ENCODE measurements around the gene HEATR3.
A peak's percentile ranks its signal among the peaks of the same experiment; 100 is the strongest.

The HEATR3 gene

GRCh38 chr16:50068550-50068949, 2.8 kb downstream of the HEATR3 start:
- no peak overlapping the region for H3K14ac ChIP-seq (ENCODE audit: low read length in 2 of 2)
- H4K8ac ChIP-seq (ENCODE audit: low read length) = no peak overlapping the region
- peaks cover 14% of the 10 kb centered on the region for H3K4me1 ChIP-seq (ENCODE audit: control insufficient read depth, insufficient read depth, low read depth, low read length)
- no peak overlapping the region for H2BK120ac ChIP-seq (ENCODE audit: low read depth, low read length)
- no peak overlapping the region for H3K4me3 ChIP-seq (ENCODE audit: insufficient read depth in 1 of 2, low read depth in 1 of 2, low read length in 2 of 2)
- H3K27me3 ChIP-seq (ENCODE audit: control insufficient read depth in 1 of 2, insufficient read depth in 1 of 2, low read length in 2 of 2) = no peaks in the 10 kb centered on the region
- H2BK15ac ChIP-seq (ENCODE audit: low read depth, poor library complexity, severe bottlenecking) = no peak overlapping the region
- H3K18ac ChIP-seq (ENCODE audit: low read depth in 1 of 2, low read length in 2 of 2) = no peak overlapping the region
- no peak overlapping the region for H2AK5ac ChIP-seq (ENCODE audit: low read length, severe bottlenecking)
- H3K36me3 ChIP-seq (ENCODE audit: control insufficient read depth in 1 of 2, insufficient read depth in 2 of 2, low read depth in 1 of 2, low read length in 2 of 2) = peaks cover 8 to 38% of the 10 kb centered on the region in 2 experiments
- peak; percentile 76 for DNase-seq
- H3K23ac ChIP-seq (ENCODE audit: low read length in 2 of 2) = no peak overlapping the region
- no peak overlapping the region for H2BK12ac ChIP-seq (ENCODE audit: low read length in 2 of 2)
- no peaks in the 10 kb centered on the region for H3K9me3 ChIP-seq (ENCODE audit: control insufficient read depth, low read length)
- no peak overlapping the region for H3K4me2 ChIP-seq (ENCODE audit: low read length, poor library complexity, severe bottlenecking)
- WGBS = 93% methylated on average over 4 of the region's 4 CpGs
- H2BK5ac ChIP-seq (ENCODE audit: low read depth, low read length, poor library complexity, severe bottlenecking) = no peak overlapping the region
- H3K79me1 ChIP-seq (replicated peaks; ENCODE audit: low read length, poor library complexity, severe bottlenecking) = peaks cover 19% of the 10 kb centered on the region
- no peak overlapping the region for H3K4ac ChIP-seq (ENCODE audit: low read depth in 1 of 2, low read length in 2 of 2)
- H2AFZ ChIP-seq (ENCODE audit: low read depth, low read length) = no peak overlapping the region
- peak overlapping the region; percentile 90 for H3K9ac ChIP-seq (ENCODE audit: low read length)
- H3K27ac ChIP-seq (ENCODE audit: low read length, poor library complexity, severe bottlenecking) = no peak overlapping the region
- no peak overlapping the region for H4K91ac ChIP-seq (ENCODE audit: low read length)

GRCh38 chr16:50069060-50069459, 3.3 kb downstream of the HEATR3 start:
- H3K79me1 ChIP-seq (replicated peaks; ENCODE audit: low read length, poor library complexity, severe bottlenecking) = peaks cover 19% of the 10 kb centered on the region
- H3K23ac ChIP-seq (ENCODE audit: low read length in 2 of 2) = no peak overlapping the region
- H2BK5ac ChIP-seq (ENCODE audit: low read depth, low read length, poor library complexity, severe bottlenecking) = no peak overlapping the region
- H3K14ac ChIP-seq (ENCODE audit: low read length in 2 of 2) = no peak overlapping the region
- H3K27me3 ChIP-seq (ENCODE audit: control insufficient read depth in 1 of 2, insufficient read depth in 1 of 2, low read length in 2 of 2) = no peaks in the 10 kb centered on the region
- H3K4ac ChIP-seq (ENCODE audit: low read depth in 1 of 2, low read length in 2 of 2) = no peak overlapping the region
- no peak overlapping the region for H2BK120ac ChIP-seq (ENCODE audit: low read depth, low read length)
- no peak overlapping the region for H4K91ac ChIP-seq (ENCODE audit: low read length)
- peaks cover 14% of the 10 kb centered on the region for H3K4me1 ChIP-seq (ENCODE audit: control insufficient read depth, insufficient read depth, low read depth, low read length)
- no peak overlapping the region for H2AK5ac ChIP-seq (ENCODE audit: low read length, severe bottlenecking)
- DNase-seq = peak; percentile 3
- peak overlapping the region; percentile 90 for H3K9ac ChIP-seq (ENCODE audit: low read length)
- H3K4me2 ChIP-seq (ENCODE audit: low read length, poor library complexity, severe bottlenecking) = no peak overlapping the region
- H3K18ac ChIP-seq (ENCODE audit: low read depth in 1 of 2, low read length in 2 of 2) = no peak overlapping the region
- H2BK12ac ChIP-seq (ENCODE audit: low read length in 2 of 2) = no peak overlapping the region
- H2BK15ac ChIP-seq (ENCODE audit: low read depth, poor library complexity, severe bottlenecking) = no peak overlapping the region
- no peak overlapping the region for H3K4me3 ChIP-seq (ENCODE audit: insufficient read depth in 1 of 2, low read depth in 1 of 2, low read length in 2 of 2)
- peaks cover 8 to 38% of the 10 kb centered on the region in 2 experiments for H3K36me3 ChIP-seq (ENCODE audit: control insufficient read depth in 1 of 2, insufficient read depth in 2 of 2, low read depth in 1 of 2, low read length in 2 of 2)
- WGBS = 100% methylated on average over 1 of the region's 1 CpG
- H3K9me3 ChIP-seq (ENCODE audit: control insufficient read depth, low read length) = no peaks in the 10 kb centered on the region
- H4K8ac ChIP-seq (ENCODE audit: low read length) = no peak overlapping the region
- H3K27ac ChIP-seq (ENCODE audit: low read length, poor library complexity, severe bottlenecking) = no peak overlapping the region
- no peak overlapping the region for H2AFZ ChIP-seq (ENCODE audit: low read depth, low read length)

DNA sequence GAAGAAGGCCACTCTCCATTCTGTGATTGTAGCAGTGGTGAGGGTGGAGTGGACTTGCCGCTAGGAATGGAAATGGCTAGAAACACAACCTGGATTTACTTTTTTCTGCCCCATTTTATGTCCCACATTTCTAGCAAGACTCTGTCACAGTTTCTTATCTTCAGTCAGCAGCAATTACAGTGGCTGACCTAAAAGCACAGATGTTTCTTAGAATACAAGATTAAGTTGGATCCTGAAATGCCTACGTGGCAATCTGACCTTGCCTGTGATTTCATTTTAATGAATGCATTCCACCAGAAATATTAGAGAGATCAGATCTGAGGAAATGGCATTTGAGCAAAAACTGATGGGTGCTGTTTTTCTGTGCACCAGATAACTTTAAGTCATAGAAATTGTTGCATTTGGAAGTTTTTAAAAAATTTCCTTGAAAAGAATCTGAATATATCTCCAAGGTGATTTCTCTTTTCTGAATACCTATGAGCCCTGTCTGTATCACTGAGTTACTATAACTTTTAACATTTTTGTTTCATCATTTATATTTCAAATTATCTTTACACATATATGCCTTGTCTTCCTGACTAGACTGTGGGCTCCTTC, 5.4 kb downstream of the HEATR3 start:
- no peak for DNase-seq
- Histone ChIP-seq H3K4me1 (ENCODE audit: control insufficient read depth, insufficient read depth, low read depth, low read length) (peaks cover 12% of the 10 kb centered on the region), H3K9me3 (ENCODE audit: control insufficient read depth, low read length) (no peaks in the 10 kb centered on the region), H2AK5ac (ENCODE audit: low read length, severe bottlenecking) (no peak overlapping the region), H2BK12ac (ENCODE audit: low read length in 2 of 2) (no peak overlapping the region), H3K36me3 (ENCODE audit: control insufficient read depth in 1 of 2, insufficient read depth in 2 of 2, low read depth in 1 of 2, low read length in 2 of 2) (peaks cover 9 to 46% of the 10 kb centered on the region in 2 experiments), H4K8ac (ENCODE audit: low read length) (no peak overlapping the region), H3K14ac (ENCODE audit: low read length in 2 of 2) (no peak overlapping the region), H2BK120ac (ENCODE audit: low read depth, low read length) (no peak overlapping the region), H3K27ac (ENCODE audit: low read length, poor library complexity, severe bottlenecking) (no peak overlapping the region), H2BK15ac (ENCODE audit: low read depth, poor library complexity, severe bottlenecking) (no peak overlapping the region), H3K9ac (ENCODE audit: low read length) (peak overlapping the region; percentile 41), H2BK5ac (ENCODE audit: low read depth, low read length, poor library complexity, severe bottlenecking) (no peak overlapping the region), H2AFZ (ENCODE audit: low read depth, low read length) (no peak overlapping the region), H3K27me3 (ENCODE audit: control insufficient read depth in 1 of 2, insufficient read depth in 1 of 2, low read length in 2 of 2) (no peaks in the 10 kb centered on the region), H3K23ac (ENCODE audit: low read length in 2 of 2) (no peak overlapping the region), H3K4ac (ENCODE audit: low read depth in 1 of 2, low read length in 2 of 2) (no peak overlapping the region), H3K4me3 (ENCODE audit: insufficient read depth in 1 of 2, low read depth in 1 of 2, low read length in 2 of 2) (no peak overlapping the region), H3K79me1 (replicated peaks; ENCODE audit: low read length, poor library complexity, severe bottlenecking) (peaks cover 22% of the 10 kb centered on the region), H4K91ac (ENCODE audit: low read length) (peak overlapping the region; percentile 85), H3K4me2 (ENCODE audit: low read length, poor library complexity, severe bottlenecking) (no peak overlapping the region), H3K18ac (ENCODE audit: low read depth in 1 of 2, low read length in 2 of 2) (no peak overlapping the region)
- 100% methylated on average over 1 of the region's 2 CpGs for WGBS

- no peak overlapping the region for H2BK5ac ChIP-seq (ENCODE audit: low read depth, low read length, poor library complexity, severe bottlenecking)
- no peak overlapping the region for H2BK15ac ChIP-seq (ENCODE audit: low read depth, poor library complexity, severe bottlenecking)
- H4K91ac ChIP-seq (ENCODE audit: low read length) = no peak overlapping the region
- no peak for DNase-seq
- H3K9me3 ChIP-seq (ENCODE audit: control insufficient read depth, low read length) = no peaks in the 10 kb centered on the region
- H2BK120ac ChIP-seq (ENCODE audit: low read depth, low read length) = no peak overlapping the region
- no peak overlapping the region for H3K18ac ChIP-seq (ENCODE audit: low read depth in 1 of 2, low read length in 2 of 2)
- no peak overlapping the region for H3K4me2 ChIP-seq (ENCODE audit: low read length, poor library complexity, severe bottlenecking)
- H3K4me3 ChIP-seq (ENCODE audit: insufficient read depth in 1 of 2, low read depth in 1 of 2, low read length in 2 of 2) = no peak overlapping the region
- no peak overlapping the region for H3K23ac ChIP-seq (ENCODE audit: low read length in 2 of 2)
- no peak overlapping the region for H2AK5ac ChIP-seq (ENCODE audit: low read length, severe bottlenecking)
- H2AFZ ChIP-seq (ENCODE audit: low read depth, low read length) = no peak overlapping the region
- peaks cover 3% of the 10 kb centered on the region for H3K4me1 ChIP-seq (ENCODE audit: control insufficient read depth, insufficient read depth, low read depth, low read length)
- peaks cover 21% of the 10 kb centered on the region for H3K79me1 ChIP-seq (replicated peaks; ENCODE audit: low read length, poor library complexity, severe bottlenecking)
- no peak overlapping the region for H3K9ac ChIP-seq (ENCODE audit: low read length)
- no peak overlapping the region for H3K14ac ChIP-seq (ENCODE audit: low read length in 2 of 2)
- peaks cover 16 to 56% of the 10 kb centered on the region in 2 experiments for H3K36me3 ChIP-seq (ENCODE audit: control insufficient read depth in 1 of 2, insufficient read depth in 2 of 2, low read depth in 1 of 2, low read length in 2 of 2)
- H2BK12ac ChIP-seq (ENCODE audit: low read length in 2 of 2) = no peak overlapping the region
- H3K4ac ChIP-seq (ENCODE audit: low read depth in 1 of 2, low read length in 2 of 2) = no peak overlapping the region
- H3K27ac ChIP-seq (ENCODE audit: low read length, poor library complexity, severe bottlenecking) = no peak overlapping the region
- H4K8ac ChIP-seq (ENCODE audit: low read length) = no peak overlapping the region
- no peaks in the 10 kb centered on the region for H3K27me3 ChIP-seq (ENCODE audit: control insufficient read depth in 1 of 2, insufficient read depth in 1 of 2, low read length in 2 of 2)
- WGBS = 100% methylated on average over 3 of the region's 5 CpGs
Measured at GRCh38 chr16:50072730-50073129, 7.0 kb downstream of the HEATR3 start.
